SU-DHL-6 (cell line): ENCODE data around the gene MUC5AC.

ENCODE experiments used
- H2AFZ ChIP-seq: fragments of 200-600 bp; sonication (generic); 2 replicates; pipeline ENCODE4 v1.6.1; 2014; ENCODE audit warnings: low read depth, mild to moderate bottlenecking, moderate library complexity, mixed read lengths, antibody characterized with exemption, low read length; ENCODE audit not compliant: severe bottlenecking
- H3F3A ChIP-seq: fragments of 200-600 bp; shearing (Covaris generic); 2 replicates; pipeline ENCODE4 v1.6.0; 2016; ENCODE audit warnings: antibody characterized with exemption, mild to moderate bottlenecking; ENCODE audit not compliant: insufficient read depth
- H3K27ac ChIP-seq: fragments of 200-600 bp; sonication (generic); 2 replicates; pipeline ENCODE4 v1.5.1; 2016; ENCODE audit warnings: low read depth, mild to moderate bottlenecking, low read length, moderate library complexity, mixed read lengths
- H3K27me3 ChIP-seq: fragments of 200-600 bp; sonication (generic), shearing (Covaris generic); 2 replicates; pipeline ENCODE4 v1.6.0; 2014; ENCODE audit warnings: mild to moderate bottlenecking, low read length
- H3K36me3 ChIP-seq: fragments of 200-600 bp; sonication (generic); 2 replicates; pipeline ENCODE4 v1.6.1; 2014; ENCODE audit warnings: mild to moderate bottlenecking, low read length, mixed read lengths
- H3K4me2 ChIP-seq: fragments of 300-600, 200-600 bp; shearing (Covaris generic), sonication (generic); 2 replicates; pipeline ENCODE4 v1.6.0; 2014; ENCODE audit warnings: low read length, low read depth, mild to moderate bottlenecking; ENCODE audit not compliant: poor library complexity, severe bottlenecking
- H3K4me3 ChIP-seq: fragments of 200-600 bp; sonication (generic); 2 replicates; pipeline ENCODE4 v1.5.1; 2014; ENCODE audit warnings: antibody characterized with exemption, low read length, mild to moderate bottlenecking, mixed read lengths; ENCODE audit not compliant: insufficient read depth, poor library complexity, severe bottlenecking
- H3K79me2 ChIP-seq: fragments of 200-600 bp; sonication (generic); 2 replicates; pipeline ENCODE4 v1.6.1; 2014; ENCODE audit warnings: mild to moderate bottlenecking, low read length, moderate library complexity; ENCODE audit not compliant: insufficient read depth
- H3K9ac ChIP-seq: fragments of 200-600 bp; sonication (generic); 2 replicates; pipeline ENCODE4 v1.7.0; 2014; ENCODE audit warnings: mild to moderate bottlenecking, low read length
- H3K9me2 ChIP-seq: fragments of 200-600 bp; sonication (generic); replicated peaks from 2 replicates; pipeline ENCODE4 v1.6.1; 2014; ENCODE audit warnings: low read length; ENCODE audit not compliant: insufficient read depth
- H3K9me3 ChIP-seq: fragments of 200-600 bp; sonication (generic); 2 replicates; pipeline ENCODE4 v1.6.1; 2014; ENCODE audit warnings: low read length, mixed read lengths; ENCODE audit not compliant: insufficient read depth
- H4K20me1 ChIP-seq: fragments of 200-600 bp; sonication (generic); 2 replicates; pipeline ENCODE4 v1.6.1; 2014; ENCODE audit warnings: low read depth, mild to moderate bottlenecking, antibody characterized with exemption, low read length, moderate library complexity, mixed read lengths
- CTCF ChIP-seq: fragments of 200-600 bp; sonication (generic); IDR thresholded peaks from one replicate; pipeline ENCODE4 v1.5.1; 2017; ENCODE audit warnings: antibody characterized with exemption, mild to moderate bottlenecking, low read length, moderate library complexity; ENCODE audit not compliant: insufficient read depth, poor library complexity, severe bottlenecking
- EZH2phosphoT487 ChIP-seq: fragments of 200-600 bp; sonication (generic), shearing (Covaris generic); conservative IDR thresholded peaks from 2 replicates; pipeline ENCODE4 v1.6.1; 2018; ENCODE audit warnings: mild to moderate bottlenecking, antibody characterized with exemption, low read length, moderate library complexity, mixed read lengths

The MUC5AC gene

GRCh38 chr11:1122664-1123002, 35.1 kb upstream of the MUC5AC start:
- Histone ChIP-seq H3K9me2 (no peaks in the 10 kb centered on the region), H3K27ac (no peak overlapping the region), H2AFZ (no peak overlapping the region), H3F3A (no peaks in the 10 kb centered on the region), H3K27me3 (no peaks in the 10 kb centered on the region), H3K9me3 (no peaks in the 10 kb centered on the region), H3K9ac (no peak overlapping the region), H3K79me2 (no peaks in the 10 kb centered on the region), H3K4me2 (no peak overlapping the region), H4K20me1 (no peaks in the 10 kb centered on the region), H3K4me3 (no peak overlapping the region), H3K36me3 (no peaks in the 10 kb centered on the region)
- TF ChIP-seq EZH2phosphoT487 (no peak), CTCF (no peak)

GRCh38 chr11:1123970-1124369, 33.8 kb upstream of the MUC5AC start:
- Histone ChIP-seq H3K9me3 (no peaks in the 10 kb centered on the region), H3K36me3 (no peaks in the 10 kb centered on the region), H3K9ac (no peak overlapping the region), H3K4me2 (no peak overlapping the region), H3K27ac (no peak overlapping the region), H3F3A (no peaks in the 10 kb centered on the region), H4K20me1 (no peaks in the 10 kb centered on the region), H2AFZ (no peak overlapping the region), H3K27me3 (no peaks in the 10 kb centered on the region), H3K9me2 (no peaks in the 10 kb centered on the region), H3K79me2 (no peaks in the 10 kb centered on the region), H3K4me3 (no peak overlapping the region)
- TF ChIP-seq CTCF (no peak), EZH2phosphoT487 (no peak)

GRCh38 chr11:1125803-1126202, 31.9 kb upstream of the MUC5AC start:
- Histone ChIP-seq H3K79me2 (no peaks in the 10 kb centered on the region), H3K36me3 (no peaks in the 10 kb centered on the region)

More at GRCh38 chr11:1125803-1126202, 31.9 kb upstream of the MUC5AC start:
- Histone ChIP-seq H3K9ac (no peak overlapping the region), H3K9me2 (no peaks in the 10 kb centered on the region), H4K20me1 (no peaks in the 10 kb centered on the region), H3K27me3 (no peaks in the 10 kb centered on the region), H3K4me2 (no peak overlapping the region), H3K9me3 (no peaks in the 10 kb centered on the region), H3F3A (no peaks in the 10 kb centered on the region), H3K4me3 (no peak overlapping the region), H3K27ac (no peak overlapping the region), H2AFZ (no peak overlapping the region)
- no peak for TF ChIP-seq CTCF
- TF ChIP-seq EZH2phosphoT487: no peak
